ENCODE measurements around the gene ARHGAP10.

The ARHGAP10 gene

GRCh38 chr4:148004228-148004857 is 272.5 kb downstream of the ARHGAP10 start:
- peak; percentile 11 for DNase-seq

- DNase-seq, result no peak
These were observed 274.1 kb downstream of the ARHGAP10 start for GRCh38 chr4:148006001-148006400.

- DNase-seq, result peak; percentile 84
These were observed 275.4 kb downstream of the ARHGAP10 start for GRCh38 chr4:148007314-148007760.

- DNase-seq, result peak; percentile 85
These were observed 275.9 kb downstream of the ARHGAP10 start for GRCh38 chr4:148007792-148008191.

- DNase-seq, result peak; percentile 44
These were observed 283.2 kb downstream of the ARHGAP10 start for GRCh38 chr4:148015058-148015457.

GRCh38 chr4:148015468-148015867 is 283.6 kb downstream of the ARHGAP10 start:
- no peak for DNase-seq

GRCh38 chr4:148016063-148016637 is 284.3 kb downstream of the ARHGAP10 start:
- DNase-seq, result no peak

GRCh38 chr4:148017801-148018200 is 285.9 kb downstream of the ARHGAP10 start:
- no peak for DNase-seq

GRCh38 chr4:148021686-148022085 is 289.8 kb downstream of the ARHGAP10 start:
- no peak for DNase-seq

GRCh38 chr4:148022975-148023374 is 291.1 kb downstream of the ARHGAP10 start:
- DNase-seq, result no peak

- no peak for DNase-seq
These were observed 291.8 kb downstream of the ARHGAP10 start for GRCh38 chr4:148023512-148024181.

GRCh38 chr4:148025981-148026380 is 294.1 kb downstream of the ARHGAP10 start:
- DNase-seq, result no peak

GRCh38 chr4:148027201-148027600 is 295.3 kb downstream of the ARHGAP10 start:
- no peak for DNase-seq

- DNase-seq, result peak; percentile 24
These were observed 297.9 kb downstream of the ARHGAP10 start for GRCh38 chr4:148029781-148030180.

- DNase-seq, result peak; percentile 44
These were observed 298.4 kb downstream of the ARHGAP10 start for GRCh38 chr4:148030193-148030873.

GRCh38 chr4:148034813-148035212 is 302.9 kb downstream of the ARHGAP10 start:
- no peak for DNase-seq

GRCh38 chr4:148041606-148042329 is 309.9 kb downstream of the ARHGAP10 start:
- no peak for DNase-seq

- no peak for DNase-seq
These were observed 312.4 kb downstream of the ARHGAP10 start for GRCh38 chr4:148044089-148044911.

- no peak for DNase-seq
These were observed 313.0 kb downstream of the ARHGAP10 start for GRCh38 chr4:148044912-148045352.

GRCh38 chr4:148048598-148048997 is 316.7 kb downstream of the ARHGAP10 start:
- DNase-seq, result no peak

GRCh38 chr4:148051403-148051802 is 319.5 kb downstream of the ARHGAP10 start:
- no peak for DNase-seq

GRCh38 chr4:148052448-148052847 is 320.6 kb downstream of the ARHGAP10 start:
- no peak for DNase-seq

All from inflammatory macrophage treated with lipopolysaccharide for 4 hours (primary cell).